Common myeloid progenitor, CD34-positive (primary cell): ENCODE data around the gene TAF11L9. TPM values are rescaled to one million over a fixed set of nuclear protein-coding genes. Genes with fewer than 3 reads are reported as not detected.
"Not testable (repeated sequence)": the region's sequence is repeated elsewhere in the genome, so short reads cannot be mapped to it uniquely, and the experiment has no call there.

Source experiments
- CTCF ChIA-PET: fragments of 350-600 bp; sonication (Branson Sonifier 250); formaldehyde crosslinking; loops from one replicate; lab custom pipeline; 2021; ENCODE audit warnings: antibody characterized with exemption; lab: Charles Lee
- POLR2A ChIA-PET: fragments of 350-600 bp; sonication (Branson Sonifier 250); formaldehyde crosslinking; loops from one replicate; lab custom pipeline; 2021; ENCODE audit warnings: antibody characterized with exemption; lab: Charles Lee
- DNase-seq, 3 donors: peaks; one replicate each; pipeline versions ENCODE4 v3.0.0 to v3.0.0-alpha.2; 2013
- H3K27ac ChIP-seq, 2 experiments: 1 replicate in 1 of 2; 2 replicates in 1 of 2; pipeline ENCODE4 v1.7.0; 2013; ENCODE audit warnings: inconsistent platforms in 2 of 2, low read length in 2 of 2, mild to moderate bottlenecking in 2 of 2, low read depth in 1 of 2, moderate library complexity in 1 of 2; ENCODE audit not compliant: severe bottlenecking in 2 of 2, insufficient read depth in 1 of 2, poor library complexity in 1 of 2
- H3K27me3 ChIP-seq, 5 experiments: replicated peaks in 2 of 5; 1 replicate in 3 of 5; 2 replicates in 2 of 5; pipeline versions ENCODE4 v1.6.1 to v1.7.0; 2013; ENCODE audit warnings: low read length in 4 of 5, mild to moderate bottlenecking in 2 of 5, moderate library complexity in 2 of 5, inconsistent platforms in 1 of 5; ENCODE audit not compliant: insufficient read depth in 5 of 5, control insufficient read depth in 4 of 5
- H3K36me3 ChIP-seq, 4 experiments: 1 replicate in 2 of 4; 2 replicates in 2 of 4; pipeline versions ENCODE4 v1.6.1 to v1.7.0; 2013; ENCODE audit warnings: low read length in 3 of 4, control low read depth in 1 of 4, mild to moderate bottlenecking in 1 of 4; ENCODE audit not compliant: control insufficient read depth in 4 of 4, insufficient read depth in 4 of 4
- H3K4me1 ChIP-seq, 4 experiments: 1 replicate in 3 of 4; 2 replicates in 1 of 4; pipeline versions ENCODE4 v1.6.1 to v1.7.1; 2013; ENCODE audit warnings: low read length in 3 of 4, mild to moderate bottlenecking in 3 of 4, control low read depth in 1 of 4, inconsistent platforms in 1 of 4, moderate library complexity in 1 of 4; ENCODE audit not compliant: control insufficient read depth in 4 of 4, insufficient read depth in 4 of 4; ENCODE audit errors: control extremely low read depth in 1 of 4
- H3K4me3 ChIP-seq, 7 experiments: 1 replicate in 4 of 7; 2 replicates in 3 of 7; pipeline versions ENCODE4 v1.5.1 to v1.7.0; 2013; ENCODE audit warnings: mild to moderate bottlenecking in 7 of 7, low read length in 6 of 7, moderate library complexity in 6 of 7, inconsistent platforms in 2 of 7, low read depth in 2 of 7, control low read depth in 1 of 7; ENCODE audit not compliant: insufficient read depth in 4 of 7, control insufficient read depth in 1 of 7; ENCODE audit errors: extremely low read depth in 1 of 7
- H3K9me3 ChIP-seq, 5 experiments: 1 replicate in 4 of 5; 2 replicates in 1 of 5; pipeline versions ENCODE4 v1.6.1 to v1.7.1; 2013; ENCODE audit warnings: low read length in 4 of 5, mild to moderate bottlenecking in 2 of 5, inconsistent platforms in 1 of 5, low read depth in 1 of 5, moderate library complexity in 1 of 5; ENCODE audit not compliant: control insufficient read depth in 4 of 5, insufficient read depth in 2 of 5; ENCODE audit errors: control extremely low read depth in 1 of 5
- WGBS: methylation state at CpG from one replicate; pipeline ENCODE4 v1.1.5; 2013; ENCODE audit not compliant: insufficient coverage; 5-methylcytosine and 5-hydroxymethylcytosine counted together
- polyA plus RNA-seq: library from polyadenylated mRNA; unstranded; fragments of 120-200 nt; gene quantifications from one replicate; pipeline ENCODE4 v1.2.1, GENCODE V29; 2013

TAF11L9 gene
- not detected for polyA plus RNA-seq

DNA sequence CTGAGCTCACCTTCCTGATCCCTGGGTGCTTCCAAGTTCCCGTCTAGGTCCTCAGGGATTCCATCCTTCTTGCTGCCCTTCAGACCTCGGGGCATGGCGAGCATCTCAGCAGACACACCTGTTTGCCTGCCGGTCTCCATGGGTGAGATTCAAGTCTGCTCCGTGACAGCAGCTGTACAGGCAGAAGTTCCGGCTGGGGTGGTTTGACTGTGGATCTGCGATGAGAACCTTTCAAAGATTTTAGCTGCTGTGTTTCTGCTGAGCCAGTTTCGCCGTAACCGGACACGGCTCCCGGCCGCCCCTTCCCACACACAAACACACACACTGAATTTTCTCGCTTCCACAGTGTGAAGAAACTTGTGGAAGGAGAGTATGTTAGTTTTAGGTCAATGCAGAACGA, at the start of gene TAF11L9:
Gene TAF11L9 (minus strand): TSS at position 140 of the 400 bp plus-strand sequence.
- WGBS, result no CpG with 5 or more reads among the region's 15 CpGs
- DNase-seq, H3K36me3 ChIP-seq, H3K9me3 ChIP-seq, H3K4me3 ChIP-seq, H3K27ac ChIP-seq, H3K4me1 ChIP-seq, POLR2A ChIA-PET, CTCF ChIA-PET, H3K27me3 ChIP-seq: not testable (repeated sequence)

DNA sequence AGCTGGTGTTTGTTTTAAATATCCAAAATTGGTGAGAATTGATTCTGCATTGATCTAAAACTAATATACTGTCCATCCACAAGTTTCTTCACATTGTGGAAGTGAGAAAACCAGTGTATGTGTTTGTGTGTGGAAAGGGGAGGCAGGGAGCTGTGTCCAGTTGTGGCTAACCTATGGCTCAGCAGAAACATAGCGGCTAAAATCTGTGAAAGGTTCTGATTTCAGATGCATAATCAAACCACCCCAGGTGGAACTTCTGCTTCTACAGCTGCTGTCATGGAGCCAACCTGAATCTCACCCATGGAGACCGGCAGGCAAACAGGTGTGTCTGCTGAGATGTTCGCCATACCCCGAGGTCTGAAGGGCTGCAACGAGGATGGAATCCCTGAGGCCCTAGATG, 40.0 kb upstream of the TAF11L9 start, which contains the start of gene TAF11L14:
Gene TAF11L14 (plus strand): TSS at position 301 of the 400 bp plus-strand sequence.
- no peak within 1 kb of the TSS for H3K4me3 ChIP-seq
- H3K9me3 ChIP-seq, result peaks cover 0 to 3% (median 0%) of the 10 kb centered on the region in 5 experiments
- no peaks in the 10 kb centered on the region for H3K4me1 ChIP-seq
- DNase-seq, result no peak
- no peaks in the 10 kb centered on the region for H3K27me3 ChIP-seq
- POLR2A ChIA-PET, result no interaction called here
- whole genome bisulfite sequencing, result 98% methylated on average over 5 of the region's 5 CpGs
- no peaks in the 10 kb centered on the region for H3K36me3 ChIP-seq
- H3K27ac ChIP-seq, result no peak within 1 kb of the TSS
- CTCF ChIA-PET, result no interaction called here

- H3K36me3 ChIP-seq, H3K27me3 ChIP-seq, CTCF ChIA-PET, H3K4me1 ChIP-seq, H3K4me3 ChIP-seq, POLR2A ChIA-PET, H3K27ac ChIP-seq, H3K9me3 ChIP-seq, DNase-seq: not testable (repeated sequence)
- no CpG with 5 or more reads among the region's 12 CpGs for WGBS
Measured at GRCh38 chr5:17631788-17632187, 37.6 kb upstream of the TAF11L9 start, which contains the start of gene TAF11L13. Gene TAF11L13 (plus strand): TSS chr5:17632088.

DNA sequence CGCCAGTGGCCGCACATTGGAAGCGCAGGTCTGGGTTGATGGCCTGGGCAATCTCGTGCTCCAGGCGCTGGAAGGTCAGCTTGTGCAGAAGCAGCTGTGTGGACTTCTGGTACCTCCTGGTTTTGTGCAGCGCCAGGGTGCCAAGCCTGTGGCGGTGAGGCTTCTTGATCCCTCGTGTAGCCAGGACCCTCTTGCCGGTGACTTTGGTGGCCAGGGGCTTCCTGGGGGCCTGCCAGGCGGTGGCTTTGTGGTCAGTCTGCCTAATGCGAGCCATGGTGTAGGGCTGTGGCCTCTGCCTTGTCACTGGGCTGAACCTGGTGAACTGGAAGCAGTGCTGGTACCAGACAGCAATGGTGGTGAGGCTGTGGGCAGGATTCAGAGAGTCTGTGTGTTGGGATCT, 31.5 kb upstream of the TAF11L9 start:
- Histone ChIP-seq H3K4me1 (no peaks in the 10 kb centered on the region), H3K27me3 (no peaks in the 10 kb centered on the region), H3K9me3 (peaks cover 0 to 1% (median 0%) of the 10 kb centered on the region in 5 experiments), H3K27ac (no peak overlapping the region), H3K4me3 (no peak overlapping the region), H3K36me3 (no peaks in the 10 kb centered on the region)
- 96% methylated on average over 10 of the region's 11 CpGs for WGBS
- POLR2A ChIA-PET, result no interaction called here
- DNase-seq, result no peak
- CTCF ChIA-PET, result no interaction called here

DNA sequence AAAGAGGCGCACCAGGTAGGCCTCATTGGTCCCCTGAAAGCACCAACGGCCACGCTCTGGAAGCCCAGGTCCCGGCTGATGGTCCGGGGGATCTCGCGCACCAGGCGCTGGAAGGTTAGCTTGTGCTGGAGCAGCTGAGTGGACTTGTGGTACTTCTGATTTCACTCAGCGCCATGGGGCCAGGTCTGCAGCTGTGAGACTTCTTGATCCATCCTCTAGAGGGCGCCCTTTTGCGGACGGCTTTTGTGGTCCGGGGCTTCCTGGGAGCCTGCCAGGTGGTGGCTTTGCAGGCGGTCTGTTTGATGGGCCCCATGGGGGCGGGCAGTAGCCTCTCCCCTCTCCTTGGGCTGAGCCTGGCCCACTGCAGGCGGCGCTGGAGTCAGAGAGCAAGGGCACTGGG, 26.4 kb upstream of the TAF11L9 start:
- Histone ChIP-seq H3K36me3 (no peaks in the 10 kb centered on the region), H3K27ac (no peak overlapping the region), H3K27me3 (no peaks in the 10 kb centered on the region), H3K4me3 (no peak overlapping the region), H3K4me1 (no peaks in the 10 kb centered on the region), H3K9me3 (peaks cover 0 to 2% (median 0%) of the 10 kb centered on the region in 5 experiments)
- no peak for DNase-seq
- 94% methylated on average over 15 of the region's 17 CpGs for WGBS
- POLR2A ChIA-PET, result no interaction called here
- CTCF ChIA-PET, result no interaction called here

DNA sequence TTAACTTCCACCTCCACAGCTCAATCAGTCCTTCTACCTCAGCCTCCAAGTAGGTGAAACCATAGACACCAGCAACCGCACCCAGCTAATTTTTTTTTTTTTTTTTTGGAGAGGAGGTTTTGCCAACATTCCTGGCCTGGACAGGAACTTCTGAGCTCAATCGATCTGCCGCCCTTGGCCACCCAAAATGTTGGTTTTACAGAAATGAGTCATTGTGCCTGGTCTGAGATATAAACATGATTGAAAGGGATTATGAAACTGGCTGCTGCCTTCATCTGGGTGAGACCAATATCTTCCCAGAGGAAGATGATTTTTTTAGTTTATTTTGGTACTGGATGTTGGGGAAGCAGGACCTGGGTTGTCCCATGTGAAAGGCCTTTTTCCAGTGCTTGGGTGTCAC, 25.2 kb upstream of the TAF11L9 start:
- WGBS, result no CpG with 5 or more reads among the region's 3 CpGs
- no peaks in the 10 kb centered on the region for H3K4me1 ChIP-seq
- ChIA-PET CTCF (interaction anchor here (0.5 kb wide), 1 partner anchor 653 kb away, joined by 3 read pairs; no protein-coding TSS in a partner anchor), POLR2A (no interaction called here)
- H3K36me3 ChIP-seq, result no peaks in the 10 kb centered on the region
- H3K9me3 ChIP-seq, result peaks cover 0 to 2% (median 0%) of the 10 kb centered on the region in 5 experiments
- no peak overlapping the region for H3K4me3 ChIP-seq
- H3K27me3 ChIP-seq, result no peaks in the 10 kb centered on the region
- DNase-seq, result no peak
- no peak overlapping the region for H3K27ac ChIP-seq

GRCh38 chr5:17614872-17615605, 20.8 kb upstream of the TAF11L9 start:
- no peaks in the 10 kb centered on the region for H3K9me3 ChIP-seq
- no peaks in the 10 kb centered on the region for H3K36me3 ChIP-seq
- CTCF ChIA-PET, result no interaction called here
- no peak overlapping the region for H3K27ac ChIP-seq
- no peaks in the 10 kb centered on the region for H3K27me3 ChIP-seq
- DNase-seq, result no peak
- H3K4me3 ChIP-seq, result no peak overlapping the region
- WGBS, result 96% methylated on average over 13 of the region's 17 CpGs
- H3K4me1 ChIP-seq, result no peaks in the 10 kb centered on the region
- POLR2A ChIA-PET, result no interaction called here
